H9 (cell line): ENCODE measurements around the gene CSF1. TPM values are rescaled to one million over a fixed set of nuclear protein-coding genes. Genes with fewer than 3 reads are reported as not detected.

Source experiments
- DNase-seq: peaks from one replicate; pipeline ENCODE4 v3.0.0-alpha.2; 2017
- H2AFZ ChIP-seq: one replicate; pipeline ENCODE4 v1.6.1; 2013; ENCODE audit warnings: mild to moderate bottlenecking, low read length, control low read depth, moderate library complexity
- H2AK5ac ChIP-seq: 2 replicates; pipeline ENCODE4 v1.6.1; 2013; ENCODE audit warnings: low read length, control low read depth, mixed read lengths; ENCODE audit not compliant: insufficient read length
- H2BK120ac ChIP-seq: one replicate; pipeline ENCODE4 v1.6.1; 2013; ENCODE audit warnings: low read depth, mild to moderate bottlenecking, low read length, control low read depth, inconsistent platforms; ENCODE audit not compliant: poor library complexity, severe bottlenecking
- H2BK12ac ChIP-seq: 2 replicates; pipeline ENCODE4 v1.6.1; 2013; ENCODE audit warnings: low read length, control low read depth, mixed read lengths, low read depth; ENCODE audit not compliant: insufficient read length
- H2BK15ac ChIP-seq: 2 replicates; pipeline ENCODE4 v1.6.1; 2013; ENCODE audit warnings: low read depth, low read length, control low read depth
- H2BK20ac ChIP-seq: one replicate; pipeline ENCODE4 v1.6.1; 2013; ENCODE audit warnings: low read depth, mild to moderate bottlenecking, low read length, control low read depth, inconsistent platforms; ENCODE audit not compliant: poor library complexity, severe bottlenecking
- H2BK5ac ChIP-seq: 2 replicates; pipeline ENCODE4 v1.6.1; 2013; ENCODE audit warnings: low read length, control low read depth, mixed read lengths; ENCODE audit not compliant: insufficient read length
- H3K14ac ChIP-seq: 2 replicates; pipeline ENCODE4 v1.6.1; 2013; ENCODE audit warnings: low read length, control low read depth; ENCODE audit not compliant: insufficient read depth
- H3K18ac ChIP-seq: 2 replicates; pipeline ENCODE4 v1.6.1; 2013; ENCODE audit warnings: low read depth, mild to moderate bottlenecking, mixed read lengths, low read length, control low read depth; ENCODE audit not compliant: insufficient read length
- H3K23ac ChIP-seq: 2 replicates; pipeline ENCODE4 v1.6.1; 2013; ENCODE audit warnings: low read length, control low read depth, mixed read lengths, low read depth; ENCODE audit not compliant: insufficient read length
- H3K23me2 ChIP-seq: 2 replicates; pipeline ENCODE4 v1.6.1; 2013; ENCODE audit warnings: low read depth, mild to moderate bottlenecking, mixed read lengths, low read length, control low read depth; ENCODE audit not compliant: insufficient read length, poor library complexity, severe bottlenecking
- H3K27ac ChIP-seq: 2 replicates; pipeline ENCODE4 v1.5.1; 2013; ENCODE audit warnings: low read length, control low read depth, mixed read lengths, low read depth; ENCODE audit not compliant: insufficient read length
- H3K27me3 ChIP-seq: 2 replicates; pipeline ENCODE4 v1.6.1; 2013; ENCODE audit warnings: low read length, control low read depth, inconsistent platforms; ENCODE audit not compliant: insufficient read depth
- H3K4ac ChIP-seq: 2 replicates; pipeline ENCODE4 v1.6.1; 2013; ENCODE audit warnings: low read depth, mild to moderate bottlenecking, control low read depth, inconsistent platforms, low read length, moderate library complexity
- H3K4me1 ChIP-seq: 2 replicates; pipeline ENCODE4 v1.6.1; 2013; ENCODE audit warnings: low read length, control low read depth, inconsistent platforms; ENCODE audit not compliant: insufficient read depth
- H3K4me2 ChIP-seq: 2 replicates; pipeline ENCODE4 v1.6.1; 2013; ENCODE audit warnings: low read length, control low read depth, mixed read lengths; ENCODE audit not compliant: insufficient read length, insufficient read depth
- H3K56ac ChIP-seq: 2 replicates; pipeline ENCODE4 v1.6.1; 2013; ENCODE audit warnings: low read depth, mild to moderate bottlenecking, mixed read lengths, low read length, control low read depth; ENCODE audit not compliant: insufficient read length
- H3K79me1 ChIP-seq: 2 replicates; pipeline ENCODE4 v1.6.1; 2013; ENCODE audit warnings: low read depth, mild to moderate bottlenecking, moderate library complexity, low read length, control low read depth, inconsistent platforms; ENCODE audit not compliant: insufficient read depth, poor library complexity, severe bottlenecking
- H3K79me2 ChIP-seq: 2 replicates; pipeline ENCODE4 v1.6.1; 2013; ENCODE audit warnings: low read length, control low read depth, inconsistent platforms; ENCODE audit not compliant: insufficient read depth
- H3K9ac ChIP-seq: 2 replicates; pipeline ENCODE4 v1.6.1; 2013; ENCODE audit warnings: low read length, control low read depth, mixed read lengths; ENCODE audit not compliant: insufficient read length; ENCODE audit errors: extremely low read depth
- H3K9me3 ChIP-seq: one replicate; pipeline ENCODE4 v1.6.1; 2013; ENCODE audit warnings: low read depth, low read length, inconsistent platforms; ENCODE audit not compliant: control insufficient read depth
- H3T11ph ChIP-seq: one replicate; pipeline ENCODE4 v1.6.1; 2013; ENCODE audit warnings: mild to moderate bottlenecking, low read length, control low read depth, inconsistent platforms
- H4K20me1 ChIP-seq: one replicate; pipeline ENCODE4 v1.6.1; 2013; ENCODE audit not compliant: control insufficient read depth, insufficient read length, insufficient read depth
- H4K5ac ChIP-seq: 2 replicates; pipeline ENCODE4 v1.6.1; 2013; ENCODE audit warnings: low read depth, mild to moderate bottlenecking, mixed read lengths, low read length, control low read depth; ENCODE audit not compliant: insufficient read length
- H4K8ac ChIP-seq: replicated peaks from 2 replicates; pipeline ENCODE4 v1.6.1; 2013; ENCODE audit warnings: low read length, control low read depth, mixed read lengths, low read depth; ENCODE audit not compliant: insufficient read length
- H4K91ac ChIP-seq: 2 replicates; pipeline ENCODE4 v1.6.1; 2013; ENCODE audit warnings: low read depth, mild to moderate bottlenecking, moderate library complexity, mixed read lengths, low read length, control low read depth; ENCODE audit not compliant: insufficient read length
- H3K27ac Mint-ChIP-seq, 3 experiments: 2 replicates in 2 of 3; 3 replicates in 1 of 3; pipeline ENCODE4 v1.8.0; 2020 to 2021; ENCODE audit warnings: mixed read lengths in 3 of 3, mild to moderate bottlenecking in 1 of 3, moderate library complexity in 1 of 3
- H3K27me3 Mint-ChIP-seq: 2 replicates; pipeline ENCODE4 v1.8.0; 2021; ENCODE audit warnings: low read depth, mild to moderate bottlenecking, moderate library complexity, mixed read lengths
- H3K36me3 Mint-ChIP-seq, 3 experiments: 2 replicates in 2 of 3; 3 replicates in 1 of 3; pipeline ENCODE4 v1.8.0; 2020 to 2021; ENCODE audit warnings: low read depth in 3 of 3, mixed read lengths in 3 of 3; ENCODE audit not compliant: insufficient read depth in 1 of 3
- H3K4me1 Mint-ChIP-seq, 2 experiments: 2 replicates each; pipeline ENCODE4 v1.8.0; 2020; ENCODE audit warnings: mixed read lengths in 2 of 2
- H3K4me3 Mint-ChIP-seq, 2 experiments: 2 replicates in 1 of 2; 3 replicates in 1 of 2; pipeline ENCODE4 v1.8.0; 2020 to 2021; ENCODE audit warnings: mild to moderate bottlenecking in 2 of 2, mixed read lengths in 2 of 2, moderate library complexity in 1 of 2
- H3K9me3 Mint-ChIP-seq, 2 experiments: 2 replicates in 1 of 2; 3 replicates in 1 of 2; pipeline ENCODE4 v1.8.0; 2020; ENCODE audit warnings: mild to moderate bottlenecking in 2 of 2, mixed read lengths in 2 of 2, moderate library complexity in 1 of 2
- WGBS: extraction: QIAGEN DNeasy Blood & Tissue Kit; methylation state at CpG from one replicate; pipeline ENCODE4 v1.1.7; 2013; ENCODE audit warnings: missing lambda C conversion rate, low lambda C conversion rate, mixed read lengths; ENCODE audit not compliant: insufficient read length; ENCODE audit errors: extremely low coverage; 5-methylcytosine and 5-hydroxymethylcytosine counted together
- total RNA-seq: library from RNA; stranded (reverse); gene quantifications from 2 replicates; pipeline ENCODE4 v1.2.1, GENCODE V29; 2021
- TF ChIP-seq, protein P1 (sequence below): fragments of 200-600 bp; sonication (generic); conservative IDR thresholded peaks from 3 replicates; pipeline ENCODE4 v1.8.0; 2021; ENCODE audit warnings: antibody characterized with exemption, mild to moderate bottlenecking

Gene CSF1
- total RNA-seq, 1 experiment from 2014 or later: 2.3 TPM

DNA sequence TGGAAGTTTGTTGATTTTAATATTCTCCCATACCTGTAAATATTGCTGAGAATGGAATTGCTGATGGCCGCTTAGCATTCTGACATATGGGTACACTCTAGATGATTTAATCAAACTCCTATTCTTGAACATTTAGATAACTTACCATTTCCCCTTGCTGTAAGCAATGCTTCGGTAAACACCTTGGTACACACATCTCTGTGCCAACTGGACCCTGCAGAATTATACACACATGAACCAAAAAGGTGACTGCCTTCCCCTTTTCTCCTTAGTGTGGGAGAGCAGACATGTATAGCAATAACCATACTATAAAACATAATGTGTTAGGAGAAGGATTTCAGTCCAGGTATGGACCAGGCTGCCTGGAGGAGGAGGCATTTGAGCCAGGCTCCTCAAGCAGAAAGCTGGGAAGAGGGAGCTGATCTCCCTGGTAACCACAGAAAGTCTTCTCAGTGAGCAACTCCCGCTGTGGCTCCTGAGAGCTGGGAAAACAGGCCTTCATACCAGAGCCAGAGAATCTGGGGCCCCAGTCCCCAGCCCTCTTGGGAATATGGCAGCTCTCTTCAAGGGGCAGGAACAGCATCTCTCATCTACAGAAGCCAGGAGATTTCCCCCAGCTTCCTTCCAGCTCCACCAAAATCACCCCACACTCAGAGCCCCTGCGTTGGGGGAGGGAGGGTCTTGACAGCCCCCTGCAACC lies 33.9 kb upstream of the CSF1 start:
- WGBS: no CpG with 5 or more reads among the region's 4 CpGs
- Histone ChIP-seq H2BK12ac (no peak overlapping the region), H3K27ac (no peak overlapping the region), H2AFZ (no peak overlapping the region), H3K4me2 (no peak overlapping the region), H3K18ac (peak overlapping the region; percentile 63), H4K20me1 (no peaks in the 10 kb centered on the region), H3K4ac (no peak overlapping the region), H2BK5ac (no peak overlapping the region), H3K4me1 (peaks cover 12% of the 10 kb centered on the region; the same call in 1 of the 2 replicates), H3K14ac (peak overlapping the region; percentile 58), H3K23me2 (no peaks in the 10 kb centered on the region), H3K79me2 (no peaks in the 10 kb centered on the region), H2AK5ac (no peak overlapping the region), H3K79me1 (no peaks in the 10 kb centered on the region), H2BK120ac (no peak overlapping the region), H3K27me3 (no peaks in the 10 kb centered on the region), H4K8ac (no peak overlapping the region), H3K9ac (no peak overlapping the region), H3K9me3 (no peaks in the 10 kb centered on the region), H3K23ac (no peak overlapping the region), H3K56ac (no peak overlapping the region), H4K5ac (no peak overlapping the region), H2BK15ac (no peak overlapping the region), H3T11ph (no peak overlapping the region), H4K91ac (peak overlapping the region; percentile 48), H2BK20ac (no peak overlapping the region)
- peak; percentile 56 for DNase-seq
- peaks cover 72 to 74% of the 10 kb centered on the region in 2 experiments for H3K4me1 Mint-ChIP-seq
- H3K4me3 Mint-ChIP-seq: peak overlapping the region in 1 of 2 experiments; percentile 12; a peak in 1 of 5 replicates
- peak overlapping the region; percentile 73 to 92 (median 91) for H3K27ac Mint-ChIP-seq
- H3K36me3 Mint-ChIP-seq: no peaks in the 10 kb centered on the region
- H3K9me3 Mint-ChIP-seq: no peaks in the 10 kb centered on the region
- H3K27me3 Mint-ChIP-seq: no peaks in the 10 kb centered on the region
- TF ChIP-seq, protein P1, sequence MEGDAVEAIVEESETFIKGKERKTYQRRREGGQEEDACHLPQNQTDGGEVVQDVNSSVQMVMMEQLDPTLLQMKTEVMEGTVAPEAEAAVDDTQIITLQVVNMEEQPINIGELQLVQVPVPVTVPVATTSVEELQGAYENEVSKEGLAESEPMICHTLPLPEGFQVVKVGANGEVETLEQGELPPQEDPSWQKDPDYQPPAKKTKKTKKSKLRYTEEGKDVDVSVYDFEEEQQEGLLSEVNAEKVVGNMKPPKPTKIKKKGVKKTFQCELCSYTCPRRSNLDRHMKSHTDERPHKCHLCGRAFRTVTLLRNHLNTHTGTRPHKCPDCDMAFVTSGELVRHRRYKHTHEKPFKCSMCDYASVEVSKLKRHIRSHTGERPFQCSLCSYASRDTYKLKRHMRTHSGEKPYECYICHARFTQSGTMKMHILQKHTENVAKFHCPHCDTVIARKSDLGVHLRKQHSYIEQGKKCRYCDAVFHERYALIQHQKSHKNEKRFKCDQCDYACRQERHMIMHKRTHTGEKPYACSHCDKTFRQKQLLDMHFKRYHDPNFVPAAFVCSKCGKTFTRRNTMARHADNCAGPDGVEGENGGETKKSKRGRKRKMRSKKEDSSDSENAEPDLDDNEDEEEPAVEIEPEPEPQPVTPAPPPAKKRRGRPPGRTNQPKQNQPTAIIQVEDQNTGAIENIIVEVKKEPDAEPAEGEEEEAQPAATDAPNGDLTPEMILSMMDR: no peak
